ENCODE results near the gene APOC3.

APOC3 gene

DNA sequence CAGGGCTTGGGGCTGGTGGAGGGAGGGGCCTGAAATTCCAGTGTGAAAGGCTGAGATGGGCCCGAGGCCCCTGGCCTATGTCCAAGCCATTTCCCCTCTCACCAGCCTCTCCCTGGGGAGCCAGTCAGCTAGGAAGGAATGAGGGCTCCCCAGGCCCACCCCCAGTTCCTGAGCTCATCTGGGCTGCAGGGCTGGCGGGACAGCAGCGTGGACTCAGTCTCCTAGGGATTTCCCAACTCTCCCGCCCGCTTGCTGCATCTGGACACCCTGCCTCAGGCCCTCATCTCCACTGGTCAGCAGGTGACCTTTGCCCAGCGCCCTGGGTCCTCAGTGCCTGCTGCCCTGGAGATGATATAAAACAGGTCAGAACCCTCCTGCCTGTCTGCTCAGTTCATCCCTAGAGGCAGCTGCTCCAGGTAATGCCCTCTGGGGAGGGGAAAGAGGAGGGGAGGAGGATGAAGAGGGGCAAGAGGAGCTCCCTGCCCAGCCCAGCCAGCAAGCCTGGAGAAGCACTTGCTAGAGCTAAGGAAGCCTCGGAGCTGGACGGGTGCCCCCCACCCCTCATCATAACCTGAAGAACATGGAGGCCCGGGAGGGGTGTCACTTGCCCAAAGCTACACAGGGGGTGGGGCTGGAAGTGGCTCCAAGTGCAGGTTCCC lies at the start of gene APOC3:
TSS of gene APOC3 (plus strand) at position 383 of the 659 bp plus-strand sequence. CDS start 676 bp downstream, outside the sequence.
- Histone ChIP-seq H3K4me1 (ENCODE audit: control insufficient read depth in 2 of 2, insufficient read depth in 2 of 2, low read length in 2 of 2) (no peaks in the 10 kb centered on the region), H3K27ac (ENCODE audit: low read depth in 2 of 2, low read length in 2 of 2) (no peak within 1 kb of the TSS), H3K9me3 (ENCODE audit: control insufficient read depth in 2 of 2, low read length in 2 of 2) (no peaks in the 10 kb centered on the region), H3K27me3 (ENCODE audit: control insufficient read depth in 2 of 2, insufficient read depth in 2 of 2, low read length in 2 of 2) (no peaks in the 10 kb centered on the region), H3K4me3 (ENCODE audit: low read length in 2 of 2) (no peak within 1 kb of the TSS), H3K9ac (ENCODE audit: low read depth in 1 of 2, low read length in 2 of 2) (no peak within 1 kb of the TSS), H3K36me3 (ENCODE audit: control insufficient read depth in 2 of 2, insufficient read depth in 2 of 2, low read length in 2 of 2) (no peaks in the 10 kb centered on the region)

DNA sequence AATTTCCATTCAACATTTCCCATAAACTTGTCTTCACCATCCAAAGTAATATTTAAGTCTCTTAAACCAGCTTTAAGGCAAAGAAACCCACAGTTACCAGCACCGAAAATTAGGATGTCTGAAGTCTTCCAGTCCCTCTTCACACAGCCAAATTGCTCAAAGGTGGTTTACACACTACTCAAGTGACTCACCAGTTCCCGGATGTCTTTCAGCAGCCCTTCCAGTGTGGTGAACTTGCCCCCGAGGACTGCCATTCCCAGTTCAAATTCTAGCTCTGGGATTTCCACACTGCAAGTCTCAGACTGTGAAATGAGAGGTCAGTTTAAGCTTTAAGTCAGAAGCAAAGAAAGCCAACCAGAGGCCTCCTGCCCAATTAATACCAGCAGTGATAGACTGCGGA lies 47.0 kb upstream of the APOC3 start:
- Histone ChIP-seq H3K27me3 (ENCODE audit: control insufficient read depth in 2 of 2, insufficient read depth in 2 of 2, low read length in 2 of 2) (no peaks in the 10 kb centered on the region), H3K4me3 (ENCODE audit: low read length in 2 of 2) (no peak overlapping the region), H3K36me3 (ENCODE audit: control insufficient read depth in 2 of 2, insufficient read depth in 2 of 2, low read length in 2 of 2) (peaks cover 66 to 76% of the 10 kb centered on the region in 2 donors), H3K9me3 (ENCODE audit: control insufficient read depth in 2 of 2, low read length in 2 of 2) (no peaks in the 10 kb centered on the region), H3K4me1 (ENCODE audit: control insufficient read depth in 2 of 2, insufficient read depth in 2 of 2, low read length in 2 of 2) (peaks cover 6 to 8% of the 10 kb centered on the region in 2 donors), H3K27ac (ENCODE audit: low read depth in 2 of 2, low read length in 2 of 2) (no peak overlapping the region), H3K9ac (ENCODE audit: low read depth in 1 of 2, low read length in 2 of 2) (no peak overlapping the region)

GRCh38 chr11:116786326-116786725 lies 43.4 kb upstream of the APOC3 start:
- Histone ChIP-seq H3K27ac (ENCODE audit: low read depth in 2 of 2, low read length in 2 of 2) (no peak overlapping the region), H3K36me3 (ENCODE audit: control insufficient read depth in 2 of 2, insufficient read depth in 2 of 2, low read length in 2 of 2) (peaks cover 40 to 46% of the 10 kb centered on the region in 2 donors), H3K27me3 (ENCODE audit: control insufficient read depth in 2 of 2, insufficient read depth in 2 of 2, low read length in 2 of 2) (peaks cover 0 to 3% of the 10 kb centered on the region in 2 donors), H3K9ac (ENCODE audit: low read depth in 1 of 2, low read length in 2 of 2) (no peak overlapping the region), H3K9me3 (ENCODE audit: control insufficient read depth in 2 of 2, low read length in 2 of 2) (no peaks in the 10 kb centered on the region), H3K4me1 (ENCODE audit: control insufficient read depth in 2 of 2, insufficient read depth in 2 of 2, low read length in 2 of 2) (peaks cover 11 to 13% of the 10 kb centered on the region in 2 donors), H3K4me3 (ENCODE audit: low read length in 2 of 2) (no peak overlapping the region)

DNA sequence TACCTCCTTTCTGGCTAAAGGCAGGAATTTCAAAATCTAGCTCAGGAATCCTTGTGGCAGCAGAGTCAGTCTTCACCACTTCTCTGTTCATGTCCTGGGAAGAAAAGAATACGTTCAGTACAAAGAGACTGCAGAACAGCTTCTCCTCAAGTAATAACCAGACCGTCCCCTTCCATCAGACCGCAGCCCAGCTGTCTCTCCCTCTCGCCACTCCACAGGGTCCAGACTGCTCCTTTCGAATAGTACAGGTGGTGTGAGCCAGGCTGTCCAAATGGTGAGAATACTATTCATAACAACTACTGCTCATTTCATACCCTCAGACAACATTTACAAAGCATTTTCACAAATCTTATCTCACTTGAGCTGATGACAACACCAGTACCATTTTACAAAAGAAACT lies 42.7 kb upstream of the APOC3 start:
- peaks cover 39 to 42% of the 10 kb centered on the region in 2 donors for H3K36me3 ChIP-seq (ENCODE audit: control insufficient read depth in 2 of 2, insufficient read depth in 2 of 2, low read length in 2 of 2)
- peaks cover 0 to 3% of the 10 kb centered on the region in 2 donors for H3K27me3 ChIP-seq (ENCODE audit: control insufficient read depth in 2 of 2, insufficient read depth in 2 of 2, low read length in 2 of 2)
- no peak overlapping the region for H3K27ac ChIP-seq (ENCODE audit: low read depth in 2 of 2, low read length in 2 of 2)
- H3K9ac ChIP-seq (ENCODE audit: low read depth in 1 of 2, low read length in 2 of 2): peak overlapping the region; percentile 71 to 86
- peaks cover 11 to 15% of the 10 kb centered on the region in 2 donors for H3K4me1 ChIP-seq (ENCODE audit: control insufficient read depth in 2 of 2, insufficient read depth in 2 of 2, low read length in 2 of 2)
- H3K4me3 ChIP-seq (ENCODE audit: low read length in 2 of 2): peak overlapping the region; percentile 89 to 96
- no peaks in the 10 kb centered on the region for H3K9me3 ChIP-seq (ENCODE audit: control insufficient read depth in 2 of 2, low read length in 2 of 2)

- H3K4me1 ChIP-seq (ENCODE audit: control insufficient read depth in 2 of 2, insufficient read depth in 2 of 2, low read length in 2 of 2): peaks cover 11 to 15% of the 10 kb centered on the region in 2 donors
- H3K4me3 ChIP-seq (ENCODE audit: low read length in 2 of 2): peak overlapping the region; percentile 89 to 96
- H3K27me3 ChIP-seq (ENCODE audit: control insufficient read depth in 2 of 2, insufficient read depth in 2 of 2, low read length in 2 of 2): peaks cover 0 to 3% of the 10 kb centered on the region in 2 donors
- H3K9me3 ChIP-seq (ENCODE audit: control insufficient read depth in 2 of 2, low read length in 2 of 2): no peaks in the 10 kb centered on the region
- H3K9ac ChIP-seq (ENCODE audit: low read depth in 1 of 2, low read length in 2 of 2): peak overlapping the region; percentile 71 to 86
- H3K36me3 ChIP-seq (ENCODE audit: control insufficient read depth in 2 of 2, insufficient read depth in 2 of 2, low read length in 2 of 2): peaks cover 34 to 38% of the 10 kb centered on the region in 2 donors
- peak overlapping the region; percentile 78 to 83 for H3K27ac ChIP-seq (ENCODE audit: low read depth in 2 of 2, low read length in 2 of 2)
These were observed 42.3 kb upstream of the APOC3 start for GRCh38 chr11:116787436-116787785.

DNA sequence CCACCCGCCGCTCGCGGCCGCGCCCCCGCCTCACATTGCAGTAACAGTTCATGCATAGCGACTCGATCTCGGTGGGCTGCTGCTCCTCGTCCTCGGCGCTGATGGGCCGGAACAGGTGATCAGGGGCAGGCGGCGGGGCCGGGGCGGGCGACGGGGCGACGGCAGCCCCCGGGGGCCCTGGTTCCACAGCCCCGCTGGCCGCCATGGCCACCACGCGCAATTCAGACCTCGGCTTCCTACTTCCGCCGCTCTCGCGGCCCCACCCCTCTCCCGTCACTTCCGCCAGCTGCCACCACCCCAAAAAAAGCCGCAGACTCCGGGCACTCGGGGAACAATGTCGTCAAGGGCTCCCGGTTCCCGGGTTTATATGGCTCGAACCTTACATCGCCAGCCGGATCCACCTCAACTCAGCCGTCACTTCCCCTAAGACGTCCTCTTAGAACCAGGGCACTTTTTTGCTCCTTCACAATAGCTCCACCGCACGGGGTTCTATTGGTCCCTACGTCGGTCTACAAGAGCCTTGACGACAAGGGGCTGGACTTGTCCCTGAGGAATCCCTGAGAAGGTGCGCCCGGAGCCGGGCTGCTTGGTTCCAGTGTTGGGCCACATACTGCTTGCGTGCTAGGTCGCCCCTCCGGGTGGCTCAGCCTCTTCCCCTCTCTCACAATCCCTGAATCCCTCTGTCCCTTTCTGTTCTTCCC lies 41.8 kb upstream of the APOC3 start, which contains the start of gene ZPR1:
TSS of gene ZPR1 (minus strand) at position 238 of the 701 bp plus-strand sequence. CDS start at position 205, 33 bp downstream.
- H3K36me3 ChIP-seq (ENCODE audit: control insufficient read depth in 2 of 2, insufficient read depth in 2 of 2, low read length in 2 of 2): peaks cover 29 to 34% of the 10 kb centered on the region in 2 donors

GRCh38 chr11:116788534-116788933 lies 41.2 kb upstream of the APOC3 start:
- Histone ChIP-seq H3K4me3 (ENCODE audit: low read length in 2 of 2) (peak overlapping the region; percentile 89 to 96), H3K27ac (ENCODE audit: low read depth in 2 of 2, low read length in 2 of 2) (no peak overlapping the region), H3K4me1 (ENCODE audit: control insufficient read depth in 2 of 2, insufficient read depth in 2 of 2, low read length in 2 of 2) (peaks cover 11 to 15% of the 10 kb centered on the region in 2 donors)

More for the DNA sequence above, 41.8 kb upstream of the APOC3 start, which contains the start of gene ZPR1:
- peak within 1 kb of the TSS; percentile 89 to 96 for H3K4me3 ChIP-seq (ENCODE audit: low read length in 2 of 2)
- H3K9me3 ChIP-seq (ENCODE audit: control insufficient read depth in 2 of 2, low read length in 2 of 2): no peaks in the 10 kb centered on the region
- peaks cover 0 to 3% of the 10 kb centered on the region in 2 donors for H3K27me3 ChIP-seq (ENCODE audit: control insufficient read depth in 2 of 2, insufficient read depth in 2 of 2, low read length in 2 of 2)
- peak within 1 kb of the TSS; percentile 86 to 89 for H3K9ac ChIP-seq (ENCODE audit: low read depth in 1 of 2, low read length in 2 of 2)
- H3K4me1 ChIP-seq (ENCODE audit: control insufficient read depth in 2 of 2, insufficient read depth in 2 of 2, low read length in 2 of 2): peaks cover 11 to 15% of the 10 kb centered on the region in 2 donors
- peak within 1 kb of the TSS; percentile 78 to 83 for H3K27ac ChIP-seq (ENCODE audit: low read depth in 2 of 2, low read length in 2 of 2)

GRCh38 chr11:116788975-116789374 lies 40.7 kb upstream of the APOC3 start:
- Histone ChIP-seq H3K36me3 (ENCODE audit: control insufficient read depth in 2 of 2, insufficient read depth in 2 of 2, low read length in 2 of 2) (peaks cover 22 to 25% of the 10 kb centered on the region in 2 donors), H3K9me3 (ENCODE audit: control insufficient read depth in 2 of 2, low read length in 2 of 2) (no peaks in the 10 kb centered on the region), H3K9ac (ENCODE audit: low read depth in 1 of 2, low read length in 2 of 2) (no peak overlapping the region), H3K4me3 (ENCODE audit: low read length in 2 of 2) (no peak overlapping the region), H3K27me3 (ENCODE audit: control insufficient read depth in 2 of 2, insufficient read depth in 2 of 2, low read length in 2 of 2) (peaks cover 0 to 3% of the 10 kb centered on the region in 2 donors), H3K4me1 (ENCODE audit: control insufficient read depth in 2 of 2, insufficient read depth in 2 of 2, low read length in 2 of 2) (peaks cover 11 to 15% of the 10 kb centered on the region in 2 donors), H3K27ac (ENCODE audit: low read depth in 2 of 2, low read length in 2 of 2) (no peak overlapping the region)

More at GRCh38 chr11:116788534-116788933, 41.2 kb upstream of the APOC3 start:
- Histone ChIP-seq H3K9ac (ENCODE audit: low read depth in 1 of 2, low read length in 2 of 2) (peak overlapping the region; percentile 86 to 89), H3K27me3 (ENCODE audit: control insufficient read depth in 2 of 2, insufficient read depth in 2 of 2, low read length in 2 of 2) (peaks cover 0 to 3% of the 10 kb centered on the region in 2 donors), H3K36me3 (ENCODE audit: control insufficient read depth in 2 of 2, insufficient read depth in 2 of 2, low read length in 2 of 2) (peaks cover 23 to 28% of the 10 kb centered on the region in 2 donors), H3K9me3 (ENCODE audit: control insufficient read depth in 2 of 2, low read length in 2 of 2) (no peaks in the 10 kb centered on the region)

DNA sequence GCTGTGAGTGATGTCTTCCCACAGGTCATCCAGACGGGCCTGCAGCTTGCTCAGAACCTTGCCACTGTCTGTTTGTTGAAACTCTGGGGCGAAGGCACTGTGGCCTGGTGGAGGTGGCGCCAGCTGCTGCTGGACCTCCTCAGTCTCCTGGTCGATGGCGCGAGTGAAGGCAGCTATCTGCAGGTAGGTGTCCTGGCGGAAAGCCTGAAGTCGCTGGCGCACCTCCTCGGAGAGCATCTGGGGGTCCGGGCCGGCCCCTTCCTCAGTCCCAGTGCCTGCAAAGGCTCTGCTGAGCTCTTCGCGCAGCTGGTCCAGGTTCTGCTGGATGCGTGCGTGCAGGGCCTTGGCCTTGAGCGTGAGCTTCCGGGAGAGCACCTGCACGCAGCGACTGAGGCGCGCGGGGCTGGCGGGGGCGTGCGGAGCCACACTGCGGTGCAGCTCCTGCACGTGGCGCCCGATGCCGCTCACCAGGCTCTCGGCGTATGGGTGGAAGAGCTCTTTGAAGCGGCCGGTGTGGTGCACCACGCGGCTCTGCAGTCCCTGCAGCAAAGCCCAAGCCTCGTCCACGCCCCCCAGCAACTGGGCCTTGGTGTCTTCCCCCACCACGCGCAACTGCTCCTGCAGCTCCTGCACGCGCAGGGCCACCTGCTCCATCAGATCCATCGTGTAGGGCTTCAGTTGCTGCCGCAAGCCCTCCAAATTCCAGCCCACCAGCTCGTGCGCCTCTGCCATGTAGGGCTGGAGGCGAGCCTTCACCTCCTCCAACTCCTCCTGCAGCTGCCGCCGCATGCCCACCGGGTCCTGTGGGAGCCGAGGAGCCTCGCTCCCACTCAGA lies 39.3 kb upstream of the APOC3 start:
- Histone ChIP-seq H3K27me3 (ENCODE audit: control insufficient read depth in 2 of 2, insufficient read depth in 2 of 2, low read length in 2 of 2) (peaks cover 0 to 3% of the 10 kb centered on the region in 2 donors), H3K27ac (ENCODE audit: low read depth in 2 of 2, low read length in 2 of 2) (no peak overlapping the region), H3K36me3 (ENCODE audit: control insufficient read depth in 2 of 2, insufficient read depth in 2 of 2, low read length in 2 of 2) (peaks cover 7 to 11% of the 10 kb centered on the region in 2 donors), H3K4me1 (ENCODE audit: control insufficient read depth in 2 of 2, insufficient read depth in 2 of 2, low read length in 2 of 2) (peaks cover 11 to 15% of the 10 kb centered on the region in 2 donors), H3K9ac (ENCODE audit: low read depth in 1 of 2, low read length in 2 of 2) (no peak overlapping the region), H3K4me3 (ENCODE audit: low read length in 2 of 2) (no peak overlapping the region), H3K9me3 (ENCODE audit: control insufficient read depth in 2 of 2, low read length in 2 of 2) (no peaks in the 10 kb centered on the region)

Measured in mucosa of rectum (tissue), 2 donors.